Panc1 (cell line): ENCODE data around the gene S1PR1. TPM values are rescaled to one million over a fixed set of nuclear protein-coding genes. Genes with fewer than 3 reads are reported as not detected.

Source experiments
- ATAC-seq: fragments of 200-7000 bp; cut with Tn5 transposase; 2 replicates; pipeline ENCODE4 v1.9.1; 2020; ENCODE audit warnings: mild to moderate bottlenecking, moderate library complexity
- BruUV-seq: library from RNA; stranded (reverse); fragments of 400-500 nt; replicated peaks from 2 replicates; lab custom pipeline; 2021; lab: Mats Ljungman, UMichigan
- CTCF ChIA-PET: fragments of 300-600 bp; sonication (Branson Sonifier 250); formaldehyde crosslinking; loops from one replicate; lab custom pipeline; 2022; ENCODE audit warnings: antibody characterized with exemption; lab: Charles Lee
- POLR2A ChIA-PET: fragments of 300-600 bp; sonication (Branson Sonifier 250); formaldehyde crosslinking; loops from one replicate; lab custom pipeline; 2022; ENCODE audit warnings: antibody characterized with exemption; lab: Charles Lee
- DNase-seq: peaks from one replicate; pipeline ENCODE4 v3.0.0-alpha.2; 2010; ENCODE audit warnings: low read depth, low spot score
- H3K27ac ChIP-seq: 2 replicates; pipeline ENCODE4 v1.5.1; 2011; ENCODE audit warnings: mild to moderate bottlenecking, low read length, inconsistent platforms
- H3K27me3 ChIP-seq: fragments of 200-500 bp; sonication (Bioruptor generic); 2 replicates; pipeline ENCODE4 v1.6.0; 2014; ENCODE audit warnings: low read length, inconsistent platforms; ENCODE audit not compliant: control insufficient read depth, insufficient read depth
- H3K36me3 ChIP-seq: fragments of 200-500 bp; sonication (Bioruptor generic); 2 replicates; pipeline ENCODE4 v1.5.1; 2014; ENCODE audit warnings: inconsistent platforms, mild to moderate bottlenecking, low read length, moderate library complexity; ENCODE audit not compliant: control insufficient read depth, insufficient read depth
- H3K4me1 ChIP-seq: 2 replicates; pipeline ENCODE4 v1.5.1; 2011; ENCODE audit warnings: inconsistent platforms, mild to moderate bottlenecking, low read length, moderate library complexity; ENCODE audit not compliant: control insufficient read depth, insufficient read depth
- H3K4me3 ChIP-seq, 2 experiments: 2 replicates each; pipeline ENCODE4 v1.5.1; 2011 to 2012; ENCODE audit warnings: low read depth in 2 of 2, low read length in 2 of 2, mild to moderate bottlenecking in 2 of 2, inconsistent platforms in 1 of 2, moderate library complexity in 1 of 2
- H3K9me3 ChIP-seq: fragments of 200-500 bp; sonication (Bioruptor generic); 2 replicates; pipeline ENCODE4 v1.5.1; 2014; ENCODE audit warnings: low read depth, mild to moderate bottlenecking, inconsistent platforms, low read length, moderate library complexity; ENCODE audit not compliant: control insufficient read depth, insufficient read depth
- POLR2AphosphoS5 ChIP-seq: IDR thresholded peaks from 2 replicates; pipeline ENCODE4 v1.6.1; 2012; ENCODE audit warnings: mild to moderate bottlenecking, low read depth, low read length, moderate library complexity
- SIN3A ChIP-seq: IDR thresholded peaks from 2 replicates; pipeline ENCODE4 v1.6.1; 2012; ENCODE audit warnings: low read depth, mild to moderate bottlenecking, low read length, moderate library complexity, borderline replicate concordance; ENCODE audit not compliant: insufficient read depth
- TCF7L2 ChIP-seq: IDR thresholded peaks from 2 replicates; pipeline ENCODE4 v1.6.1; 2011; ENCODE audit warnings: mild to moderate bottlenecking, low read depth, low read length, inconsistent platforms
- in situ Hi-C: cut with HindIII; loops from 2 replicates; pipeline ENCODE4 v1.10.0; 2016; ENCODE audit warnings: low sequenced_read_pairs, low pct_unique_long_range_greater_than_20kb
- intact Hi-C: fragments of 100-400 bp; cut with micrococcal nuclease; formaldehyde crosslinking; loops from one replicate; pipeline ENCODE4 v1.10.0; 2022; ENCODE audit not compliant: unreplicated experiment
- total RNA-seq: library from RNA; stranded (reverse); gene quantifications from one replicate; pipeline ENCODE4 v1.2.1, GENCODE V29; 2021; ENCODE audit not compliant: unreplicated experiment
- TF ChIP-seq, protein P1 (sequence below), 2 experiments: IDR thresholded peaks; 2 replicates each; pipeline ENCODE4 v1.6.1; 2011 to 2012; ENCODE audit warnings: low read depth in 2 of 2, control low read depth in 1 of 2, low read length in 1 of 2, mild to moderate bottlenecking in 1 of 2, moderate library complexity in 1 of 2; ENCODE audit not compliant: insufficient read depth in 1 of 2
- TF ChIP-seq, protein P2 (sequence below): fragments of 450-650 bp; IDR thresholded peaks from 2 replicates; pipeline ENCODE4 v1.5.1; 2017; ENCODE audit warnings: mild to moderate bottlenecking

Gene S1PR1
- total RNA-seq, 1 experiment from 2014 or later, result 0.41 TPM

DNA sequence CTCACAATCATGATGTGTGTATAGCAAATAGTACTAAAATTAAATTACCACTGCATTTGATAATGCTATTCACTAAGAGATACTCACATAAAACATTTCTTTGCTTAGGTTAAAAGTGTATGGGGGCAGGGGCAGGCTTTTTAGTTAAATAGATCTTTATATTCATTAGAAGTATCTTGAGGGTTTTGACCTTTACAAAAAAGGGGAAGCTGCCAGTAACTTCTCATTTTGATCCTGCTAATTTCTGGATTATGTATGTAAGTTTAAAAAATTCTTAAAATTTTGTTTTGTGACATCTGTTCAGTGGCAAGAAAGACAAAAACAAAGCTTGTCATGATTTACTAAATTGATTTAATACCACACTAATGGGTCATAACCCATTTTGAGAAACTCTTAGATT is 45.8 kb upstream of the S1PR1 start:
- DNase-seq (no peak), ATAC-seq (no peak)
- Histone ChIP-seq H3K4me1 (no peaks in the 10 kb centered on the region), H3K27me3 (no peaks in the 10 kb centered on the region), H3K27ac (no peak overlapping the region), H3K4me3 (no peak overlapping the region), H3K36me3 (no peaks in the 10 kb centered on the region), H3K9me3 (no peaks in the 10 kb centered on the region)
- in situ Hi-C loops (no loop called here), intact Hi-C loops (no loop called here)
- CTCF ChIA-PET, result no interaction called here
- POLR2A ChIA-PET, result no interaction called here
- no peak for TF ChIP-seq POLR2AphosphoS5
- TF ChIP-seq, protein P1, sequence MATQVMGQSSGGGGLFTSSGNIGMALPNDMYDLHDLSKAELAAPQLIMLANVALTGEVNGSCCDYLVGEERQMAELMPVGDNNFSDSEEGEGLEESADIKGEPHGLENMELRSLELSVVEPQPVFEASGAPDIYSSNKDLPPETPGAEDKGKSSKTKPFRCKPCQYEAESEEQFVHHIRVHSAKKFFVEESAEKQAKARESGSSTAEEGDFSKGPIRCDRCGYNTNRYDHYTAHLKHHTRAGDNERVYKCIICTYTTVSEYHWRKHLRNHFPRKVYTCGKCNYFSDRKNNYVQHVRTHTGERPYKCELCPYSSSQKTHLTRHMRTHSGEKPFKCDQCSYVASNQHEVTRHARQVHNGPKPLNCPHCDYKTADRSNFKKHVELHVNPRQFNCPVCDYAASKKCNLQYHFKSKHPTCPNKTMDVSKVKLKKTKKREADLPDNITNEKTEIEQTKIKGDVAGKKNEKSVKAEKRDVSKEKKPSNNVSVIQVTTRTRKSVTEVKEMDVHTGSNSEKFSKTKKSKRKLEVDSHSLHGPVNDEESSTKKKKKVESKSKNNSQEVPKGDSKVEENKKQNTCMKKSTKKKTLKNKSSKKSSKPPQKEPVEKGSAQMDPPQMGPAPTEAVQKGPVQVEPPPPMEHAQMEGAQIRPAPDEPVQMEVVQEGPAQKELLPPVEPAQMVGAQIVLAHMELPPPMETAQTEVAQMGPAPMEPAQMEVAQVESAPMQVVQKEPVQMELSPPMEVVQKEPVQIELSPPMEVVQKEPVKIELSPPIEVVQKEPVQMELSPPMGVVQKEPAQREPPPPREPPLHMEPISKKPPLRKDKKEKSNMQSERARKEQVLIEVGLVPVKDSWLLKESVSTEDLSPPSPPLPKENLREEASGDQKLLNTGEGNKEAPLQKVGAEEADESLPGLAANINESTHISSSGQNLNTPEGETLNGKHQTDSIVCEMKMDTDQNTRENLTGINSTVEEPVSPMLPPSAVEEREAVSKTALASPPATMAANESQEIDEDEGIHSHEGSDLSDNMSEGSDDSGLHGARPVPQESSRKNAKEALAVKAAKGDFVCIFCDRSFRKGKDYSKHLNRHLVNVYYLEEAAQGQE (IDR thresholded peaks at IDR 0.05; ENCODE audit: insufficient read depth in 1 of 2, low read depth in 2 of 2, low read length in 1 of 2), result no peak
- TF ChIP-seq TCF7L2, result no peak
- TF ChIP-seq, protein P2, sequence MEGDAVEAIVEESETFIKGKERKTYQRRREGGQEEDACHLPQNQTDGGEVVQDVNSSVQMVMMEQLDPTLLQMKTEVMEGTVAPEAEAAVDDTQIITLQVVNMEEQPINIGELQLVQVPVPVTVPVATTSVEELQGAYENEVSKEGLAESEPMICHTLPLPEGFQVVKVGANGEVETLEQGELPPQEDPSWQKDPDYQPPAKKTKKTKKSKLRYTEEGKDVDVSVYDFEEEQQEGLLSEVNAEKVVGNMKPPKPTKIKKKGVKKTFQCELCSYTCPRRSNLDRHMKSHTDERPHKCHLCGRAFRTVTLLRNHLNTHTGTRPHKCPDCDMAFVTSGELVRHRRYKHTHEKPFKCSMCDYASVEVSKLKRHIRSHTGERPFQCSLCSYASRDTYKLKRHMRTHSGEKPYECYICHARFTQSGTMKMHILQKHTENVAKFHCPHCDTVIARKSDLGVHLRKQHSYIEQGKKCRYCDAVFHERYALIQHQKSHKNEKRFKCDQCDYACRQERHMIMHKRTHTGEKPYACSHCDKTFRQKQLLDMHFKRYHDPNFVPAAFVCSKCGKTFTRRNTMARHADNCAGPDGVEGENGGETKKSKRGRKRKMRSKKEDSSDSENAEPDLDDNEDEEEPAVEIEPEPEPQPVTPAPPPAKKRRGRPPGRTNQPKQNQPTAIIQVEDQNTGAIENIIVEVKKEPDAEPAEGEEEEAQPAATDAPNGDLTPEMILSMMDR, result no peak
- no peak for TF ChIP-seq SIN3A
- no TSS peak for BruUV-seq

- DNase-seq, result no peak
- ChIA-PET CTCF (no interaction called here), POLR2A (interaction anchor here (0.7 kb wide), 1 partner anchor 169 kb away, joined by 3 read pairs; no protein-coding TSS in a partner anchor)
- intact Hi-C loops (no loop called here), in situ Hi-C loops (no loop called here)
- no peak for ATAC-seq
- BruUV-seq, result no TSS peak
- H3K4me3 ChIP-seq, result no peak overlapping the region
- no peak overlapping the region for H3K27ac ChIP-seq
- no peaks in the 10 kb centered on the region for H3K36me3 ChIP-seq
- H3K4me1 ChIP-seq, result no peaks in the 10 kb centered on the region
- no peaks in the 10 kb centered on the region for H3K27me3 ChIP-seq
- TF ChIP-seq, protein P2, result no peak
- TF ChIP-seq POLR2AphosphoS5, result no peak
- TF ChIP-seq SIN3A, result no peak
- TF ChIP-seq TCF7L2, result no peak
- TF ChIP-seq, protein P1 (IDR thresholded peaks at IDR 0.05; ENCODE audit: insufficient read depth in 1 of 2, low read depth in 2 of 2, low read length in 1 of 2), result no peak
- no peaks in the 10 kb centered on the region for H3K9me3 ChIP-seq
These were observed 43.1 kb upstream of the S1PR1 start for GRCh38 chr1:101193733-101194169.
